Measurements from ENCODE around the gene STPG2. TPM values are rescaled to one million over a fixed set of nuclear protein-coding genes. Genes with fewer than 3 reads are reported as not detected.

Gene STPG2
- total and polyA plus RNA-seq, 2 of the 4 experiments (the other 2 are of a cell fraction): not detected

- no peaks in the 10 kb centered on the region for H3K4me1 ChIP-seq (ENCODE audit: control insufficient read depth, insufficient read depth, low read length)
- H3K23ac ChIP-seq (ENCODE audit: low read depth, low read length): no peak overlapping the region
- no peaks in the 10 kb centered on the region for H3K36me3 ChIP-seq (ENCODE audit: control insufficient read depth, insufficient read depth, low read length)
- BruUV-seq (replicated peaks): no TSS peak
- no peak overlapping the region for H2BK20ac ChIP-seq (ENCODE audit: low read depth, low read length)
- H2BK15ac ChIP-seq (ENCODE audit: low read depth, low read length): no peak overlapping the region
- H3K56ac ChIP-seq (ENCODE audit: extremely low read depth, insufficient read depth, low read length): no peak overlapping the region
- no peak overlapping the region for H3K4me2 ChIP-seq (ENCODE audit: low read depth, low read length)
- H3K27ac ChIP-seq (ENCODE audit: insufficient read depth, low read length): no peak overlapping the region
- H3K9me1 ChIP-seq (ENCODE audit: insufficient read depth, low read length): no peaks in the 10 kb centered on the region
- H2BK120ac ChIP-seq (ENCODE audit: low read depth, low read length): no peak overlapping the region
- in situ Hi-C loops (cut with MboI; ENCODE audit: low sequenced_read_pairs) (no loop called here), intact Hi-C loops (cut with micrococcal nuclease) (no loop called here), dilution Hi-C loops (cut with HindIII; ENCODE audit: low sequenced_read_pairs, unreplicated experiment) (no loop called here)
- ATAC-seq (ENCODE audit: low read depth) (no peak), DNase-seq (no peak)
- no CpG with 5 or more reads among the region's 2 CpGs for WGBS, 2 experiments (ENCODE audit: extremely low coverage in 2 of 2, insufficient read length in 1 of 2)
- no peak overlapping the region for H2AK9ac ChIP-seq (replicated peaks; ENCODE audit: low read depth, low read length, poor library complexity)
- no peak overlapping the region for H3K14ac ChIP-seq (replicated peaks; ENCODE audit: low read depth, low read length)
- CTCF ChIA-PET: no interaction called here
- no peak overlapping the region for H3K4me3 ChIP-seq (ENCODE audit: insufficient read depth, low read depth, low read length)
- H4K5ac ChIP-seq (ENCODE audit: low read depth, low read length): no peak overlapping the region
- H4K8ac ChIP-seq (ENCODE audit: low read depth in 2 of 2, low read length in 2 of 2): no peak overlapping the region
- H3K27me3 ChIP-seq (ENCODE audit: control insufficient read depth, insufficient read depth, low read length): no peaks in the 10 kb centered on the region; the same call in 1 of the 2 replicates
- H3K9me3 ChIP-seq (ENCODE audit: control insufficient read depth, insufficient read depth, low read length): no peaks in the 10 kb centered on the region
- no peak overlapping the region for H3K4ac ChIP-seq (ENCODE audit: low read depth, low read length)
- H2BK5ac ChIP-seq (ENCODE audit: low read depth, low read length, poor library complexity, severe bottlenecking): no peak overlapping the region
- POLR2A ChIA-PET (ENCODE audit: unreplicated experiment): no interaction called here
- no peaks in the 10 kb centered on the region for H3K79me1 ChIP-seq (ENCODE audit: low read depth in 1 of 2, low read length in 2 of 2)
- H2AFZ ChIP-seq (replicated peaks; ENCODE audit: low read length, poor library complexity): no peak overlapping the region
- H3K18ac ChIP-seq (ENCODE audit: low read depth, low read length): no peak overlapping the region
- no peak overlapping the region for H4K91ac ChIP-seq (ENCODE audit: insufficient read depth, low read depth, low read length)
- H2AK5ac ChIP-seq (ENCODE audit: low read depth, low read length): no peak overlapping the region
- no peak for TF ChIP-seq CHD1 (IDR thresholded peaks at IDR 0.05; ENCODE audit: low read depth, low read length)
- TF ChIP-seq FOS (IDR thresholded peaks at IDR 0.05; ENCODE audit: low read depth, low read length): no peak
- TF ChIP-seq NFE2L2 (IDR thresholded peaks at IDR 0.05; ENCODE audit: low read depth, low read length): no peak
- TF ChIP-seq ELK1 (IDR thresholded peaks at IDR 0.05; ENCODE audit: borderline replicate concordance, low read depth, low read length): no peak
- TF ChIP-seq USF2 (IDR thresholded peaks at IDR 0.05; ENCODE audit: low read depth, low read length): no peak
- no peak for TF ChIP-seq CTCF (conservative IDR thresholded peaks at IDR 0.05; ENCODE audit: low read depth, low read length)
- TF ChIP-seq RFX5 (IDR thresholded peaks at IDR 0.05; ENCODE audit: low read depth, low read length): no peak
- TF ChIP-seq MAFK (IDR thresholded peaks at IDR 0.05; ENCODE audit: low read depth, low read length): no peak
- no peak for TF ChIP-seq CEBPB (IDR thresholded peaks at IDR 0.05; ENCODE audit: low read depth, low read length)
- TF ChIP-seq BHLHE40 (IDR thresholded peaks at IDR 0.05; ENCODE audit: low read depth, low read length): no peak
- H3K9ac ChIP-seq (ENCODE audit: low read depth, low read length): no peak overlapping the region
- no peaks in the 10 kb centered on the region for H4K20me1 ChIP-seq (ENCODE audit: insufficient read depth, low read length)
Observed at GRCh38 chr4:98125585-98125984, 17.7 kb downstream of the STPG2 start.
